Measurements from ENCODE around the gene BMI1. TPM values are rescaled to one million over a fixed set of nuclear protein-coding genes. Genes with fewer than 3 reads are reported as not detected.

The BMI1 gene
- total RNA-seq, 1 donor from 2014 or later = 34.3 TPM

- DNase-seq (ENCODE audit: low read depth in 2 of 2) = no peak
These were observed 45.5 kb downstream of the BMI1 start for GRCh38 chr10:22366435-22366703.

GRCh38 chr10:22366771-22367170 lies 45.9 kb downstream of the BMI1 start:
- no peak for DNase-seq (ENCODE audit: low read depth in 2 of 2)

- DNase-seq (ENCODE audit: low read depth in 2 of 2) = no peak
These were observed 46.6 kb downstream of the BMI1 start for GRCh38 chr10:22367471-22367870.

GRCh38 chr10:22368402-22368801 lies 47.5 kb downstream of the BMI1 start:
- DNase-seq (ENCODE audit: low read depth in 2 of 2) = no peak

- no peak for DNase-seq (ENCODE audit: low read depth in 2 of 2)
These were observed 48.1 kb downstream of the BMI1 start for GRCh38 chr10:22368981-22369380.

- DNase-seq (ENCODE audit: low read depth in 2 of 2) = peak; percentile 32 to 60
These were observed 48.7 kb downstream of the BMI1 start for GRCh38 chr10:22369434-22370072.

DNA sequence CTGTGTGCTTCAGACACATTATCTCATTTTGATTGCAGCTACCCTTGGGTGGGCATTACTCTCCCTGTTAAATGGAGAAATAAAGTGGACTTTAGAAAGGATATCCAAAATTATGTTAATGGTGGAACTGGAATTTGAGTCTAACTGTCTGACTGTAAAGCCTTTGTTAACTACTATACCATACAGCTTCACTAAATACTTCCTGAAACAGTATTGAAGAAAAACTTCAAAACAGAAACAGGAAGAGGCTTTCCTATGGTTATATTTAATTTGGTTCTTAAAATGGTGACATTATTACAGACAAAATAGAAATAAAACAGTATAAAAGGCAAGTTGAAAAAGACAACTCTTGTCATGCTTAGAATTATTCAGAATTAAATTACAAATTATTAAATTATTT lies 49.4 kb downstream of the BMI1 start:
- DNase-seq (ENCODE audit: low read depth in 2 of 2) = no peak

GRCh38 chr10:22372298-22372697 lies 51.4 kb downstream of the BMI1 start:
- no peak for DNase-seq (ENCODE audit: low read depth in 2 of 2)

DNA sequence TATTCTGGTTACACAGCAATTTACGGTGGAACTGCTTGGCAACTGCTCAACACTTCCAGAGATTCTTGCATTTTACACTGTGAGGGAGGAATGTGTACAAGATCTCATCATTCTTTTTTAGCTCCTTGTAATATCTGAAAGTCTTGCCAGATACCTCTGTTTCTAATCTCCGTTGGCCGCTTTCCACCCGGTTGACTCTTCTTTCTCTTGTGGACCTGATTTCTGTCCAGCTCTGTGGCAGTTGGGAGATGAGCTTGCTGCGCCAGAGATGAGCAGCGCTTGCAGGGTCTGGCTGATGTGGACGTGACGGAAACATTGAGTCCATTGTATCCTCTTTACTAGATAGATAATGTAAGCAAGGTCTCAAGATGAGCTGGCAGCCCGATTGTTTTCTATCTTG lies 52.0 kb downstream of the BMI1 start:
- no peak for DNase-seq (ENCODE audit: low read depth in 2 of 2)

DNA sequence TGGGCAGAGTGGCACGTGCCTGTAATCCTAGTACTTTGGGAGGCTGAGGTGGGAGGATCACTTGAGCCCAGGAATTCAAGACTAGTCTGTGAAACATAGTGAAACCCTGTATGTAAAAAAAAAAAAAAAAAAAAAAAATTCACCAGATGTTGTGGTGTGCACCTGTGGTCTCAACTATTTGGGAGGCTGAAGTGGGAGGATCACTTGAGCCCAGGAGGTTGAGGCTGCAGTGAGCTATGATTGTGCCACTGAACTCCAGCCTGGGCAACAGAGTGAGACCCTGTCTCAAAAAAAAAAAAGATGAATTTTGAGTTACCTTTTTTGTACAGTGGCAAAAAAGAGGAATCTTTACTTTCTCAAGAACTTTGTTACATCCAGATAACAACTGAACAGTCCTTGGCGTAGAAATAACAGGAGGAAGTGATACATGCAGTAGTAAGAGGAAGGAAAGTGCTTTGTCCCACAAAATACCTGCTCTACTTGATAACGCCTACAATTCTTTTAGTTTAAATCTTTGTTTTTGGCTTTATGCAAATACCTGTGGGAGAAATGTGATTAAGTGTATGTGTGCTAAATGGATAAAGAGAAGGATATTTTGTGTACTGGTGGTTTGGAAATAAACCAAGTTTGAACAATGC lies 53.7 kb downstream of the BMI1 start:
- peak in 1 of 2 donors; percentile 31 for DNase-seq (ENCODE audit: low read depth in 2 of 2)

DNA sequence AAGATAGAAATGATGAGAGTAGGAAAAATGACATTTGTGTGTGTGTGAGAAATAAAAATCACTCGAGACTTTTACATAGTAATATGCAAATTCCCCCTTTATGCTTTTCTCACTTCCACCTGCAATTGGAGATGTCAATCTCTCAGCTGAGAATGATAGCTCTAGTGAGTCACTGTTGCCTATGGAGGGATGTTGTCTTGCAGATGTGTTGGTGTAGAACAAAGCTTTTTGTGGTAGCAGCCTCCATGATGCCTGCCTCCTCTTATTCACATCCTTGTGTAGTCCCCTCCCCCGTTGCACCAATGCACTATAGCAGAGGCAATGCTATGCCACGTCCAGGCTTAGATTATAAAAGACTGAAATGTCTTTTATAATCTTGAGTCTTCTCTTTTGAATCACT lies 58.2 kb downstream of the BMI1 start:
- DNase-seq (ENCODE audit: low read depth in 2 of 2) = no peak

Other genes starting within 250 kb of the BMI1 start
- not detected in 2 replicates for gene EBLN1, start 103.1 kb upstream of the BMI1 start, total RNA-seq
- 31.4 and 32.7 TPM in 2 replicates for gene COMMD3, start 4.7 kb upstream of the BMI1 start, total RNA-seq
- not detected in 2 replicates for gene SPAG6, start 24.4 kb downstream of the BMI1 start, total RNA-seq

Measured in lung microvascular endothelial cell (primary cell).